HS-27A (cell line): ENCODE results near the gene CYCS.
"Not testable (repeated sequence)": the region's sequence is repeated elsewhere in the genome, so short reads cannot be mapped to it uniquely, and the experiment has no call there.

Experiments used
- DNase-seq: peaks from one replicate; pipeline ENCODE4 v3.0.0-alpha.2; 2012; ENCODE audit warnings: low read depth, missing footprints

The CYCS gene

DNA sequence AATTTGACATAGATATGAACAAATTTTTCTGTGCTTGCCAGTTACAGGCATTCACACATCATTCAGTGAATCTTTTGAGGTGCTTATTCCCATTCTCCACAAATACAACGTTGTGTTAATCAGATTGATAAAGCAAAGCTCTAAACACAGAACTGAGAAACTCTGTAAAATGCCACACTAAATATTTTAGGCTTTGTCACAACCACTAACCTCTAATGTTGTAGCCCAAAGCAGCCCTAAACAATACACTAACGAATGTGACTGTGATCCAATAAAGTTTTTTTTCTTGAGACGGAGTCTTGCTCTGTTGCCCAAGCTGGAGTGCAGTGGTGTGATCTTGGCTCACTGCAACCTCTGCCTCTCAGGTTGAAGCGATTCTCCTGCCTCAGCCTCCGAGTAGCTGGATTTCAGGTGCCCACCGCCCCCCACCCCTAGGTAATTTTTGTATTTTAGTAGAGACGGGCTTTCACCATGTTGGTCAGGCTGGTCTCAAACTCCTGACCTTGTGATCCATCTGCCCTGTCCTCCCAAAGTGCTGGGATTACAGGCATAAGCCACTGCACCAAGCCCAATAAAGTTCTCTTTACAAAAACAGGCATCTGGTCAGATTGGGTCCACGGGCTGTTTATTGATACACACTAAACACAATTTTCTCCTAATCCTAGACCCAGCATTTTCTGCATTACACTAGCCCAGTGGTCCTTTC, 6.9 kb downstream of the CYCS start:
- DNase-seq = no peak

DNA sequence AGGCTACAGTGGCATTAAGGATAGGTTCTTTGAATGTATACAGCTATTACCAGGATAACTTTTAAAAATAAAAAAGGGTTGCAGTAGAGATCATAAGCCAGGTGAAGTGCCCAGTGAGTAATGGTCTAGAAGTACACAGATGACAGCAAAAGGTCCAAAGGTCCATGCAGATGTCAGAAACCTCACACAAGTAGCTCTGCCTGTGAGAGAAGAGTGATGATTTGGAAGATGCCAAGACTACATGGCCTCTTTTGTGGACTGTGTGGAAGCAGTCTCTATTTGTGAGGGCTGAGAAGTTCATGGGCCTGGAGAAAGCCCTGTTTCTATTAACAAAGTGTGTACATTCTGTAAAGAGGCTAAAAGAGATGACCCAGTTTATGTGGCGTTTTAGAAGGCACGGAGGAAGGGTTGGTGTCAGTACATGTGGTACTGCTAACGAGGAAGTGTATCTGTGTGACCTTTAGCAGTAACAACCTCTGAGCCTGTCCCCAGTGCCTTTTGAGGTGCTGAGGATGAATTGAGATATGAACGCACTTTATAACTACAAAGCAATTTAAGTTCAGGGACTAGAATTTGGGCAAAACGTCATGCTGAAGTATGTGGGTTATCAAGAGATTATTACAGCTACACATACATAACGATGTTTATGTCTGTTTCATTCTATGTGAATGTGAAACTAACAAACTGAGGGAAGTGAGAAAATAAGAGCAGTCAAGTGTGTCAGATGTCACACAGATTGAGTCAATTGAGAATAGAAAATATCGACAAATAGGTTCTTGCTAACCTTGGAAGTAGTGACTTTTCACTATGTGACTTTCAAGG, 7.6 kb downstream of the CYCS start:
- no peak for DNase-seq

GRCh38 chr7:25116621-25117020, 8.4 kb downstream of the CYCS start:
- no peak for DNase-seq

DNA sequence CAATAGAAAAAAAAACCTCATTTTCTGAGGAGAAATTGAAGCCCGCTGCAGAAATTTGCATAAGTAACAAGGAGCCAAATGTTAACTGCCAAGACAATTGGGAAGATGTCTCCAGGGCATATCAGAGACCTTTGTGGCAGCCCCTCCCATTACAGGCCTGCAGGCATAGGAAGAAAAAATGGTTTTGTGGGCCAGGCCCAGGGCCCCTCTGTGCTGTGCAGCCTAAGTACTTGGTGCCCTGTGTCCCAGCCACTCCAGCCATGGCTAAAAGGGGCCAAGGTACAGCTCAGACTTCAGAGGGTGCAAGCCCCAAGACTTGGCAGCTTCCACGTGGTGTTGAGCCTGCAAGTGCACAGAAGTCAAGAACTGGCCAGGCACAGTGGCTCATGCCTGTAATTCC, 14.5 kb downstream of the CYCS start:
- DNase-seq = not testable (repeated sequence)

DNA sequence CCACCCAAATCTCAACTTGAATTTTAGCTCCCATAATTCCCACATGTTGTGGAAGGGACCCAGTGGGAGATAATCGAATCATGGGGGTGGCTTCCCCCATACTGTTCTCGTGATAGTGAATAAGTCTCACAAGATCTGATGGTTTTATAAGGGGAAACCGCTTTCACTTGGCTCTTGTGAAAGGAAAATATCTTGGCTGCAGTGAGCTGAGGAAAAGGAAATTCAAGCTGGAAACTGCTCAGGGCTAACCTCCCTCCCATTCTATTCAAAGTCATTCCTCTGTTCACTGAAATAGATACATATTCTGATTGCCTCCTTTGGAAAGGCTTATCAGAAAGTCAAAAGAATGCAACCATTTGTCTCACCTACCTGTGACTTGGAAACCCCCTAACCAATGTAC, 15.8 kb downstream of the CYCS start:
- no peak for DNase-seq

DNA sequence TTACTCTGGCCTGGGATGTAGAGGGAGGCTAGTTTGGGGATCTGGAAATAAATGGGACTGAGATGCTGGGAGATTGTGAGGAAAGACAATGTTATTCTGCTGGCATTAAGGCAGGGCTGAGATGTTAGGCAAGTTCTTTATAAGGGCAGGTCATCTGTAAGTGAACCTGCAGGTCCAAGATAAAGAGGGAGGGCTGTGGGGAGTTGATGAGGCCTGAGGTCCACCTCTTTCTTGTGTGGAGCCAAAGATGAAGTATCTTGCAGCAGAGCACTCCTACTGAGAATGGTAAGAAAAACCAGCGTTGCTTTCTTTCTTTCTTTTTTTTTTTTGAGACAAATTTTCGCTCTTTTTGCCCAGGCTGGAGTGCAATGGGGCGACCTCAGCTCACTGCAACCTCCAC, 19.1 kb downstream of the CYCS start:
- no peak for DNase-seq

GRCh38 chr7:25103773-25104172, 21.3 kb downstream of the CYCS start:
- DNase-seq = no peak

DNA sequence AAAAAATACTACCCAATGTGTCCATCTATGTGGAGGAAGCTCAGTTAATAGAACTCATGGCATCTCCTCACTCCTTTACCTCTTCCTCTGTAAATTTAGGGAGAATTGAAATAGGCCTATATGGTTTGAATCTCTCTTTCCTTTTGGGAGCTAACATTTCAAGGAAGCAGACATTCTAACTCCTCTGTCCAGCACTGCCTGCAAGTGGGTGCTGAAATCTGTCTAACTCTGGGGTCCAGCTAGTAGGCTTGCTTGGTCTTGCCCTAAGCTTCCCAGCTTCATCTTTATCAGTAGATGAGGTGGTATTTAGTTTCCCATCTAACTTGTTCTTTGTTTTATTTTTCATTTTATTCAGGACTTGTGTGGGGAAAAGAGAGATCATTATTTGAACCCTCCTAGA, 23.2 kb downstream of the CYCS start:
- DNase-seq = no peak

DNA sequence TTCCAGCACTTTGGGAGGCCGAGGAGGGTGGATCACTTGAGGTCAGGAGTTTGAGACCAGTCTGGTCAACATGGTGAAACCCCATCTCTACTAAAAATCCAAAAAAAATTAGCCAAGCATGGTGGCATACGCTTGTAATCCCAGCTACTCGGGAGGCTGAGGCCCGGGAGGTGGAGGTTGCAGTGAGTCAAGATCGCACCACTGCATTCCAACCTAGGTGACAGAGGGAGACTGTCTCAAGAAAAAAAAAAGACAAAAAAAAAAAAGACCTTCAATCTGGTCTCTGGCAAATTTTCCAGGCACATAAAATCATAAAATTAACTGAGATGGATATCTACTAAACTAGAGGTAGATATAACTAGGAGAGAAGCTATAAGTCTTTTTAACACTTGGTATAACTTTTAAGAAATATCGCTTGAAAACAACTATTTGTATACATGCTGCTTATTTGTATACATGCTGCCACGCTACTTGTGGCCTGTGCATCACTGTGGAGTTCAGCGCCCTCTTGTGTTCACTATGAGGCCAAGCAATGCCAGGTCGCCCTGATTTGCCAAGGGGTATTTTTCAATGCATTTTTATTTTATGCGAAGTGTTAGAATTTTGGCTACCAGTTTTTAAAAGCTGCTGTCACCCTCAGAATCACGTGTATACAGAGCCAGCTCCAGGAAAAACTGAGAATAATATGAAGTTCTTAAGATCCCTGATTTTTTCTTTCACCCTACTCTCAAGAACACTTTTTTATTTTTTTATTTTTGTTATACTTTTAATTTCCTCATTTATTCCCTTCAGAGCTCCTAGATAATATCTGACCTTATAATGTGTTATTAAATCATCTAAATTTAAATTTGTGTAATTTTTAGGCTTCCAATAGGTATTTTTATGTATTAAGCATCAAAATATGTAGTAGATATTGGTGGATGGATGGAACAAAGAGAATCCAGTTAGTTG, 26.7 kb downstream of the CYCS start:
- peak; percentile 20 for DNase-seq

- no peak for DNase-seq
Measured at GRCh38 chr7:25095516-25096345, 29.3 kb downstream of the CYCS start.

DNA sequence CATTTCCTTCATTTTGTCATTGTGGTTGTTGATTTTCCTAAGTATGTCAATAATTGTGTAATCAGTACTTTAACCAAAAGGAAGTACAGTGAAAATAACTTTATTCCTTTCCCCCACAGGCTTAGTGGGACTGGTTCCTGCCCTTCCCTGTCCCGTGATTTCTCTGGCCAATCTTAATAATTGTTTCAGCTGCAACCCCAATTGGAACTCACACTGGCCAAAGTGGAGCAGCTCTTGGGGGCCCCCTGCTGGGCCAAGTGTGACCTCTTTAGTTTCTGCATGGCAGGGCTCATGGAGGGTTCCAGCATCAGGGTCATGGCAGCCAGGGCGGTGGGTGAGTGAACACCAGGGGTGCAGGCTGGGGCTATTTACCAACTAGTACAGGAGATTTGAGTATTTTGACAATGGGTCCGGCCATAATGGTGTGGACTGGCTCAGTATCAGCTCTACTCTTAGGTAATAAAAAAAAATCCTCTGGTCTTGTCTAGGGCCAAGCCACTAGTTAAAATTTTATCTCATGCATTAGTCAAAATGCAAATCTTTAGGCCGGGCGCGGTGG, 31.7 kb downstream of the CYCS start:
- peak; percentile 45 for DNase-seq

DNA sequence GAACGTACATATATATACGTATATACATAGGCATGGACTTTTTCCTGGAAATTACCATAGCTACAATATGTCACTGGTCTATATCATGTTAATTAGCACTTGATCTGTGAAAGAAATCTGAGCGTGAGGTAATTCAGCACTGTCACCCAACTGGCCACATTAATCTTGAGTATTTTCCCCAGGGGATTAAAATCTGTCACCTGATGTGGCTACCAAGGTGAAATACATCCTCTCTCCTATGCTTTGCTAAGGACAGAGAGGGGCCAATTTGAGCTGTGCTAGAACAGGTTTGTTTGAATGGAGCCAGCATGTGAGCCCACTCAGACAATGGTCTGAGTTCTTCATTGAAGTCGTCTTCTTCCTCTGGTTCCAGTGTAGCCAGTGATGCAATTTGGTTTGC, 33.3 kb downstream of the CYCS start:
- DNase-seq = no peak

GRCh38 chr7:25091176-25091575, 33.9 kb downstream of the CYCS start:
- DNase-seq = no peak

- DNase-seq = no peak
Measured at GRCh38 chr7:25090374-25090773, 34.7 kb downstream of the CYCS start.

GRCh38 chr7:25087855-25088254, 37.2 kb downstream of the CYCS start:
- no peak for DNase-seq

DNA sequence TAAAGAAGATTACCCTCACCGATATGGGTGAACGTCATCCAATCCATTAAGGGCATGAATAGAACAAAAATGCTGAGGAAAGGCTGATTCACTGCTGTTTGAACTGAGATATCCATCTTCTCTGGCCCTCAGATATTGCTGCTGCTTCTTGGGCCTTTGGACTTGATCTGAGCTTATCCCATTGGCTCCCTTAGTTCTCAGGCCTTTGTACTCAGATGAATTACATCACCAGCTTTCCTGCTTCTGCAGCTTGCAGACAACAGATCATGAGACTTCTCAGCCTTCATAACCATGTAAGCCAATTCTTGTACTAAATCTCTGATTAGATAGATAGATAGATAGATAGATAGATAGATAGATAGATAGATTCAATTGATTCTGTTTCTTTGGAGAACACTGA, 40.2 kb downstream of the CYCS start:
- DNase-seq = no peak

- DNase-seq = no peak
Measured at GRCh38 chr7:25083201-25083600, 41.9 kb downstream of the CYCS start.

DNA sequence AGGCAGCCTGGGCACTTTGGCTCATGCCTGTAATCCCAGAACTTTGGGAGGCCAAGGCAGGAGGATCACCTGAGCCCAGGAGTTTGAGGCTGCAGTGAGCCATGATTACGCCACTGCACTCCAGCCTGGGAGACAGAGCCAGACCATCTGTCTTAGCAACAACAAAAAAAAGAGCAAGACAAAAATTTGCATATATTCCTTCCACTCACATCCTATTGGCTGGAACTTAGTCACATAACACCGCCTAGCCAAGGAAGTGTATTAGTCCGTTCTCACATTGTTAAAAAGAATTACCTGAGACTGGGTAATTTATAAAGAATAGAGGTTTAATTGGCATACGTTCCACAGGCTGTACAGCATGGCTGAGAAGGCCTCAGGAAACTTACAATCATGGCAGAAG, 43.0 kb downstream of the CYCS start:
- not testable (repeated sequence) for DNase-seq

- DNase-seq = no peak
Measured at GRCh38 chr7:25077096-25077495, 48.0 kb downstream of the CYCS start.

DNA sequence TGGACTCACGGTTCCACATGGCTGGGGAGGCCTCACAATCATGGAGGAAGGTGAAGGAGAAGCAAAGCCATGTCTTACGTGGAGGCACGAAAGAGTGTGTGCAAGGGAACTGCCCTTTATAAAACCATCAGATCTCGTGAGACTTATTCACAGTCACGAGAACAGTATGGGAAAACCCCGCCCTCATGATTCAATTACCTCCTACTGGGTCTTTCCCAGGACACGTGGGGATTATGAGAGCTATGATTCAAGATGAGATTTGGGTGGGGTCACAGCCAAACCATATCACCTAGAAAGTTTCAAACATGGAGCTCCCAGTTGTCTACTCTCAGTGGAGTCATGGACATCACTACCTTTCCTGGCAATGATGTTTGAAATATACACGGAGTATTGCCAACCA, 49.6 kb downstream of the CYCS start:
- no peak for DNase-seq

- no peak for DNase-seq
Measured at GRCh38 chr7:25073451-25073850, 51.6 kb downstream of the CYCS start.
